Epithelial cell of prostate (primary cell): ENCODE data around the gene HRH2.
"Not testable (repeated sequence)": the region's sequence is repeated elsewhere in the genome, so short reads cannot be mapped to it uniquely, and the experiment has no call there.

Experiments
- DNase-seq: peaks from one replicate; pipeline ENCODE4 v3.0.0-alpha.2; 2011; ENCODE audit warnings: low read depth, low spot score
- H3K27ac ChIP-seq: fragments of 450-650 bp; 2 replicates; pipeline ENCODE4 v1.5.1; 2017; ENCODE audit warnings: mild to moderate bottlenecking

Gene HRH2

GRCh38 chr5:175657593-175658271, at the start of gene HRH2:
Gene HRH2, plus strand, starts transcription at chr5:175658071. Its CDS starts 25,163 bp downstream, at chr5:175683234.
- no peak within 1 kb of the TSS for H3K27ac ChIP-seq
- DNase-seq = no peak

- no peak for DNase-seq
- H3K27ac ChIP-seq = no peak overlapping the region
Observed at GRCh38 chr5:175609526-175609925, 48.3 kb upstream of the HRH2 start.

GRCh38 chr5:175610381-175610780, 47.5 kb upstream of the HRH2 start:
- no peak overlapping the region for H3K27ac ChIP-seq
- DNase-seq = no peak

- DNase-seq = no peak
- no peak overlapping the region for H3K27ac ChIP-seq
Observed at GRCh38 chr5:175610898-175611297, 47.0 kb upstream of the HRH2 start.

GRCh38 chr5:175614223-175614815, 43.6 kb upstream of the HRH2 start:
- H3K27ac ChIP-seq = no peak overlapping the region
- DNase-seq = no peak

- DNase-seq = no peak
- no peak overlapping the region for H3K27ac ChIP-seq
Observed at GRCh38 chr5:175614861-175615260, 43.0 kb upstream of the HRH2 start.

- no peak overlapping the region for H3K27ac ChIP-seq
- no peak for DNase-seq
Observed at GRCh38 chr5:175616083-175616482, 41.8 kb upstream of the HRH2 start.

- H3K27ac ChIP-seq, DNase-seq: not testable (repeated sequence)
Observed at GRCh38 chr5:175616527-175616926, 41.3 kb upstream of the HRH2 start.

GRCh38 chr5:175617447-175617846, 40.4 kb upstream of the HRH2 start:
- DNase-seq = no peak
- H3K27ac ChIP-seq = no peak overlapping the region

GRCh38 chr5:175620527-175620926, 37.3 kb upstream of the HRH2 start:
- no peak overlapping the region for H3K27ac ChIP-seq
- DNase-seq = no peak

- no peak for DNase-seq
- H3K27ac ChIP-seq = no peak overlapping the region
Observed at GRCh38 chr5:175621971-175622370, 35.9 kb upstream of the HRH2 start.

- H3K27ac ChIP-seq = no peak overlapping the region
- no peak for DNase-seq
Observed at GRCh38 chr5:175623088-175623487, 34.8 kb upstream of the HRH2 start.

GRCh38 chr5:175624316-175624715, 33.6 kb upstream of the HRH2 start:
- no peak for DNase-seq
- no peak overlapping the region for H3K27ac ChIP-seq

- no peak overlapping the region for H3K27ac ChIP-seq
- DNase-seq = no peak
Observed at GRCh38 chr5:175627005-175627404, 30.9 kb upstream of the HRH2 start.

GRCh38 chr5:175627739-175628138, 30.1 kb upstream of the HRH2 start:
- DNase-seq = no peak

GRCh38 chr5:175628668-175629067, 29.2 kb upstream of the HRH2 start:
- no peak overlapping the region for H3K27ac ChIP-seq
- no peak for DNase-seq

More at GRCh38 chr5:175627739-175628138, 30.1 kb upstream of the HRH2 start:
- H3K27ac ChIP-seq = no peak overlapping the region

- no peak for DNase-seq
- no peak overlapping the region for H3K27ac ChIP-seq
Observed at GRCh38 chr5:175629261-175629660, 28.6 kb upstream of the HRH2 start.

- H3K27ac ChIP-seq = no peak overlapping the region
- DNase-seq = no peak
Observed at GRCh38 chr5:175629793-175630192, 28.1 kb upstream of the HRH2 start.

GRCh38 chr5:175635854-175636584, 21.9 kb upstream of the HRH2 start:
- no peak overlapping the region for H3K27ac ChIP-seq
- DNase-seq = no peak

GRCh38 chr5:175638305-175638704, 19.6 kb upstream of the HRH2 start:
- H3K27ac ChIP-seq = no peak overlapping the region
- DNase-seq = no peak

- no peak for DNase-seq
- H3K27ac ChIP-seq = no peak overlapping the region
Observed at GRCh38 chr5:175640106-175640775, 17.6 kb upstream of the HRH2 start.
